ENCODE results near the gene ASB7. TPM values are rescaled to one million over a fixed set of nuclear protein-coding genes. Genes with fewer than 3 reads are reported as not detected.
A peak's percentile ranks its signal among the peaks of the same experiment; 100 is the strongest.

Gene ASB7
- polyA plus RNA-seq, 1 donor (not counting 4 experiments of a cell fraction or from before 2014, with no cell fraction given), result 10.8 TPM

DNA sequence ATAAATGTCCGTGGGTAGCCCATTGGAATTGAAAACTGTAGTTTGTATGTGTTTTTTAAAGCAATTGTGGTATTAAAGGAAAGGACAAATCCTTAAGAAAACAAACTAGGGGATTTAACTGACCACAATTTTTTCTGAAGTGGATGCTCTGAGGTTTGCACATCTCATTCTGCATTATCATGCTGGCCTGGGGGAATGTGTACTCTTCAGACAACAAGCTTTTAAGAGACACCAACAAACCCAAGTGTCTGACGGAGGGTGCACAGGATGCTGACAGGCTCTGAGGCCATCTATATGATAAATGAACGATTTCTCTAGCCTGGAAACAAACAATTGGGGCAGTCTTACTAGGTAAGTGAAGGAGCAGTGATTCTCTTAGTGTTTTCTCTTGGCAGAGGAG, 9.5 kb upstream of the ASB7 start:
- dilution Hi-C loops (cut with MboI; ENCODE audit: extremely low pct_ligation_motif_present, low sequenced_read_pairs), result no loop called here
- no peaks in the 10 kb centered on the region for H3K27me3 ChIP-seq (ENCODE audit: control insufficient read depth, extremely low read depth, insufficient read depth, low read length)
- no peaks in the 10 kb centered on the region for H3K9me1 ChIP-seq (ENCODE audit: control insufficient read depth, extremely low read depth, insufficient read depth, low read length)
- FAIRE-seq, result peak; percentile 34
- TF ChIP-seq, protein P1, sequence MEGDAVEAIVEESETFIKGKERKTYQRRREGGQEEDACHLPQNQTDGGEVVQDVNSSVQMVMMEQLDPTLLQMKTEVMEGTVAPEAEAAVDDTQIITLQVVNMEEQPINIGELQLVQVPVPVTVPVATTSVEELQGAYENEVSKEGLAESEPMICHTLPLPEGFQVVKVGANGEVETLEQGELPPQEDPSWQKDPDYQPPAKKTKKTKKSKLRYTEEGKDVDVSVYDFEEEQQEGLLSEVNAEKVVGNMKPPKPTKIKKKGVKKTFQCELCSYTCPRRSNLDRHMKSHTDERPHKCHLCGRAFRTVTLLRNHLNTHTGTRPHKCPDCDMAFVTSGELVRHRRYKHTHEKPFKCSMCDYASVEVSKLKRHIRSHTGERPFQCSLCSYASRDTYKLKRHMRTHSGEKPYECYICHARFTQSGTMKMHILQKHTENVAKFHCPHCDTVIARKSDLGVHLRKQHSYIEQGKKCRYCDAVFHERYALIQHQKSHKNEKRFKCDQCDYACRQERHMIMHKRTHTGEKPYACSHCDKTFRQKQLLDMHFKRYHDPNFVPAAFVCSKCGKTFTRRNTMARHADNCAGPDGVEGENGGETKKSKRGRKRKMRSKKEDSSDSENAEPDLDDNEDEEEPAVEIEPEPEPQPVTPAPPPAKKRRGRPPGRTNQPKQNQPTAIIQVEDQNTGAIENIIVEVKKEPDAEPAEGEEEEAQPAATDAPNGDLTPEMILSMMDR (optimal IDR thresholded peaks at IDR 0.05 in 1 of 3, IDR thresholded peaks at IDR 0.05 in 1 of 3, conservative IDR thresholded peaks at IDR 0.05 in 1 of 3; ENCODE audit: extremely low read depth in 1 of 3, insufficient read depth in 2 of 3, low read length in 3 of 3), result no peak
- TF ChIP-seq EZH2 (IDR thresholded peaks at IDR 0.05; ENCODE audit: low read length), result no peak
- H3K9ac ChIP-seq (ENCODE audit: control insufficient read depth, extremely low read depth, insufficient read depth, low read length), result no peak overlapping the region
- no peak overlapping the region for H2AFZ ChIP-seq (ENCODE audit: control insufficient read depth, low read length)
- no peak for DNase-seq (ENCODE audit: low read depth, low spot score)
- H3K4me2 ChIP-seq (ENCODE audit: control insufficient read depth, extremely low read depth, insufficient read depth, low read depth, low read length), result no peak overlapping the region
- peaks cover 2% of the 10 kb centered on the region for H3K9me3 ChIP-seq (ENCODE audit: control insufficient read depth, low read depth, low read length)
- H4K20me1 ChIP-seq (ENCODE audit: control insufficient read depth, extremely low read depth, insufficient read depth, low read length), result no peaks in the 10 kb centered on the region
- peaks cover 0 to 1% of the 10 kb centered on the region in 2 experiments for H3K36me3 ChIP-seq (ENCODE audit: control insufficient read depth in 2 of 2, extremely low read depth in 1 of 2, insufficient read depth in 2 of 2, low read length in 2 of 2)
- no peak overlapping the region for H3K27ac ChIP-seq (ENCODE audit: control insufficient read depth, insufficient read depth, low read length)
- peaks cover 22% of the 10 kb centered on the region for H3K4me1 ChIP-seq (ENCODE audit: control insufficient read depth, extremely low read depth, insufficient read depth, low read length)
- no peak overlapping the region for H3K4me3 ChIP-seq (ENCODE audit: control insufficient read depth in 2 of 3, extremely low read depth in 1 of 3, insufficient read depth in 2 of 3, low read depth in 1 of 3, low read length in 3 of 3)
- peaks cover 61% of the 10 kb centered on the region for H3K79me2 ChIP-seq (ENCODE audit: control insufficient read depth, insufficient read depth, low read length)

DNA sequence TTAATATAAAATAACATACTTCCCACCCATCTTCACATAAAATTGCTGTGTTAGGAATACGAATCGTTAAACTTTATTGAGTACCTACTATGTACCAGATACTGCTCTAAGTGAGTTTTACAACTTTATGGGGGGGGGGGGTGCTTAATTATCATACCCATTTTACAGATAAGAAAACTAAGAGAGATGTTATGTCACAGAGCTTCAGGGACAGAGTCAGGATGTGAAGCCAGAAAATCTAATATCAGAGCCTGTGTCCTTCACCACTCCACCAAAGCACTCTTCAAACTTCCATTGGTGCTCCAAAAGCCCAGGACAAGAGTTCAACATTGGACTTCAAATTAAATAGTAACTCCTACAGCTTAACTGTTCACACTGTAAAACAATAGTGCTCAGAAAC, 9.0 kb upstream of the ASB7 start:
- Histone ChIP-seq H3K9me3 (ENCODE audit: control insufficient read depth, low read depth, low read length) (no peaks in the 10 kb centered on the region), H2AFZ (ENCODE audit: control insufficient read depth, low read length) (no peak overlapping the region), H3K4me1 (ENCODE audit: control insufficient read depth, extremely low read depth, insufficient read depth, low read length) (peaks cover 22% of the 10 kb centered on the region), H3K9ac (ENCODE audit: control insufficient read depth, extremely low read depth, insufficient read depth, low read length) (no peak overlapping the region), H3K9me1 (ENCODE audit: control insufficient read depth, extremely low read depth, insufficient read depth, low read length) (no peaks in the 10 kb centered on the region), H3K36me3 (ENCODE audit: control insufficient read depth in 2 of 2, extremely low read depth in 1 of 2, insufficient read depth in 2 of 2, low read length in 2 of 2) (peaks cover 0 to 1% of the 10 kb centered on the region in 2 experiments), H3K4me3 (ENCODE audit: control insufficient read depth in 2 of 3, extremely low read depth in 1 of 3, insufficient read depth in 2 of 3, low read depth in 1 of 3, low read length in 3 of 3) (no peak overlapping the region), H4K20me1 (ENCODE audit: control insufficient read depth, extremely low read depth, insufficient read depth, low read length) (no peaks in the 10 kb centered on the region), H3K27ac (ENCODE audit: control insufficient read depth, insufficient read depth, low read length) (no peak overlapping the region), H3K4me2 (ENCODE audit: control insufficient read depth, extremely low read depth, insufficient read depth, low read depth, low read length) (no peak overlapping the region), H3K27me3 (ENCODE audit: control insufficient read depth, extremely low read depth, insufficient read depth, low read length) (no peaks in the 10 kb centered on the region), H3K79me2 (ENCODE audit: control insufficient read depth, insufficient read depth, low read length) (peaks cover 64% of the 10 kb centered on the region)
- DNase-seq (ENCODE audit: low read depth, low spot score) (no peak), FAIRE-seq (no peak)
- dilution Hi-C loops (cut with MboI; ENCODE audit: extremely low pct_ligation_motif_present, low sequenced_read_pairs), result no loop called here
- TF ChIP-seq, protein P1 (optimal IDR thresholded peaks at IDR 0.05 in 1 of 3, IDR thresholded peaks at IDR 0.05 in 1 of 3, conservative IDR thresholded peaks at IDR 0.05 in 1 of 3; ENCODE audit: extremely low read depth in 1 of 3, insufficient read depth in 2 of 3, low read length in 3 of 3), result no peak
- TF ChIP-seq EZH2 (IDR thresholded peaks at IDR 0.05; ENCODE audit: low read length), result no peak

Data from keratinocyte (primary cell).